ENCODE measurements around the gene MYCBPAP.

The MYCBPAP gene

GRCh38 chr17:50558941-50559614 lies 50.8 kb downstream of the MYCBPAP start:
- DNase-seq: no peak

GRCh38 chr17:50559674-50560184 lies 51.5 kb downstream of the MYCBPAP start:
- DNase-seq: no peak

- DNase-seq: peak; percentile 70
These were observed 52.1 kb downstream of the MYCBPAP start, which contains the start of gene CACNA1G for GRCh38 chr17:50560185-50560824. CACNA1G (plus strand) TSS chr17:50560715; CDS start chr17:50561460, 745 bp downstream.

GRCh38 chr17:50560931-50561745 lies 52.9 kb downstream of the MYCBPAP start:
- DNase-seq: no peak

- DNase-seq: no peak
These were observed 53.5 kb downstream of the MYCBPAP start for GRCh38 chr17:50561746-50562141.

GRCh38 chr17:50562242-50563091 lies 54.2 kb downstream of the MYCBPAP start:
- DNase-seq: no peak

- DNase-seq: no peak
These were observed 54.9 kb downstream of the MYCBPAP start for GRCh38 chr17:50563092-50563511.

- DNase-seq: no peak
These were observed 56.7 kb downstream of the MYCBPAP start for GRCh38 chr17:50564916-50565315.

- peak; percentile 35 for DNase-seq
These were observed 57.4 kb downstream of the MYCBPAP start for GRCh38 chr17:50565402-50566350.

GRCh38 chr17:50566886-50567285 lies 58.6 kb downstream of the MYCBPAP start:
- DNase-seq: no peak

GRCh38 chr17:50568659-50569058 lies 60.4 kb downstream of the MYCBPAP start:
- no peak for DNase-seq

GRCh38 chr17:50569592-50569991 lies 61.4 kb downstream of the MYCBPAP start:
- no peak for DNase-seq

GRCh38 chr17:50570032-50570431 lies 61.8 kb downstream of the MYCBPAP start:
- no peak for DNase-seq

- no peak for DNase-seq
These were observed 62.3 kb downstream of the MYCBPAP start for GRCh38 chr17:50570528-50570927.

- DNase-seq: no peak
These were observed 63.4 kb downstream of the MYCBPAP start for GRCh38 chr17:50571681-50572080.

- DNase-seq: no peak
These were observed 64.3 kb downstream of the MYCBPAP start for GRCh38 chr17:50572541-50572940.

- no peak for DNase-seq
These were observed 65.8 kb downstream of the MYCBPAP start for GRCh38 chr17:50573866-50574611.

- no peak for DNase-seq
These were observed 67.5 kb downstream of the MYCBPAP start for GRCh38 chr17:50575581-50576210.

- no peak for DNase-seq
These were observed 68.6 kb downstream of the MYCBPAP start for GRCh38 chr17:50576864-50577263.

GRCh38 chr17:50577451-50577954 lies 69.3 kb downstream of the MYCBPAP start:
- no peak for DNase-seq

Measured in NCI-H748 treated with DMSO at 0.1 percent for 48 hours (cell line).